GM12878 (cell line): ENCODE data around the gene GJD3. TPM values are rescaled to one million over a fixed set of nuclear protein-coding genes. Genes with fewer than 3 reads are reported as not detected.

ENCODE experiments used
- ASH2L ChIP-seq: fragments of 300-600, 200-600 bp; sonication (generic); IDR thresholded peaks from 2 replicates; pipeline ENCODE4 v1.6.1; 2017; ENCODE audit warnings: low read depth, mild to moderate bottlenecking, borderline replicate concordance
- ATF2 ChIP-seq: IDR thresholded peaks from 2 replicates; pipeline ENCODE4 v1.6.1; 2012; ENCODE audit warnings: low read length, inconsistent platforms
- BCLAF1 ChIP-seq: fragments of 450-650 bp; IDR thresholded peaks from 2 replicates; pipeline ENCODE4 v1.6.1; 2017; ENCODE audit warnings: antibody characterized with exemption, mild to moderate bottlenecking, moderate library complexity
- BRCA1 ChIP-seq: IDR thresholded peaks from 2 replicates; pipeline ENCODE4 v1.6.1; 2011; ENCODE audit warnings: low read depth, low read length, improper control_type of control experiment
- CREM ChIP-seq: IDR thresholded peaks from 2 replicates; pipeline ENCODE4 v1.6.1; 2014; ENCODE audit warnings: antibody characterized with exemption, low read depth
- EED ChIP-seq: sonication (generic); IDR thresholded peaks from 2 replicates; pipeline ENCODE4 v1.6.1; 2016; ENCODE audit warnings: antibody characterized with exemption, low read depth
- EGR1 ChIP-seq, 2 experiments: IDR thresholded peaks; 1 replicate in 1 of 2; 2 replicates in 1 of 2; pipeline ENCODE4 v1.6.1; 2011 to 2012; ENCODE audit warnings: low read depth in 2 of 2, low read length in 2 of 2, borderline replicate concordance in 1 of 2, mild to moderate bottlenecking in 1 of 2, moderate library complexity in 1 of 2
- GATAD2B ChIP-seq: fragments of 450-650 bp; conservative IDR thresholded peaks from 2 replicates; pipeline ENCODE4 v1.6.1; 2017; ENCODE audit warnings: low read depth, mild to moderate bottlenecking, moderate library complexity
- IKZF1 ChIP-seq: fragments of 450-650 bp; conservative IDR thresholded peaks from 2 replicates; pipeline ENCODE4 v1.6.1; 2017; ENCODE audit warnings: antibody characterized with exemption, mild to moderate bottlenecking
- JUNB ChIP-seq: IDR thresholded peaks from 2 replicates; pipeline ENCODE4 v1.6.1; 2016; ENCODE audit warnings: antibody characterized with exemption, mild to moderate bottlenecking
- KLF5 ChIP-seq: fragments of 450-650 bp; IDR thresholded peaks from 2 replicates; pipeline ENCODE4 v1.6.1; 2014; ENCODE audit warnings: mild to moderate bottlenecking; ENCODE audit not compliant: partially characterized antibody
- MAX ChIP-seq: IDR thresholded peaks from 2 replicates; pipeline ENCODE4 v1.6.1; 2012; ENCODE audit warnings: low read depth, low read length, improper control_type of control experiment
- NBN ChIP-seq: fragments of 450-650 bp; IDR thresholded peaks from 2 replicates; pipeline ENCODE4 v1.6.1; 2016
- NFYB ChIP-seq: IDR thresholded peaks from 2 replicates; pipeline ENCODE4 v1.6.1; 2011; ENCODE audit warnings: low read depth, mild to moderate bottlenecking, low read length, improper control_type of control experiment, moderate library complexity; ENCODE audit not compliant: insufficient read depth
- NR2C2 ChIP-seq: IDR thresholded peaks from 2 replicates; pipeline ENCODE4 v1.6.1; 2011; ENCODE audit warnings: borderline replicate concordance, low read depth; ENCODE audit not compliant: control insufficient read depth, insufficient read length
- PBX3 ChIP-seq: IDR thresholded peaks from 2 replicates; pipeline ENCODE4 v1.6.1; 2011; ENCODE audit warnings: mild to moderate bottlenecking, low read depth, low read length, moderate library complexity; ENCODE audit not compliant: insufficient replicate concordance
- POLR2A ChIP-seq: IDR thresholded peaks from 2 replicates; pipeline ENCODE4 v1.6.1; 2011; ENCODE audit warnings: low read depth, mild to moderate bottlenecking, low read length
- POLR2AphosphoS5 ChIP-seq: IDR thresholded peaks from 2 replicates; pipeline ENCODE4 v1.6.1; 2011; ENCODE audit warnings: mild to moderate bottlenecking, low read length, inconsistent platforms
- POU2F2 ChIP-seq: IDR thresholded peaks from 3 replicates; pipeline ENCODE4 v1.6.1; 2011; ENCODE audit warnings: low read depth, mild to moderate bottlenecking, low read length, borderline replicate concordance
- SP1 ChIP-seq: IDR thresholded peaks from one replicate; pipeline ENCODE4 v1.6.1; 2011; ENCODE audit warnings: low read depth, low read length
- SREBF1 ChIP-seq: IDR thresholded peaks from 2 replicates; pipeline ENCODE4 v1.6.1; 2012; ENCODE audit warnings: mild to moderate bottlenecking, low read length
- YBX1 ChIP-seq: fragments of 450-650 bp; IDR thresholded peaks from 2 replicates; pipeline ENCODE4 v1.6.1; 2016; ENCODE audit warnings: antibody characterized with exemption
- ZNF274 ChIP-seq: IDR thresholded peaks from one replicate; pipeline ENCODE4 v1.8.0; 2011; ENCODE audit not compliant: insufficient read length, insufficient read depth
- ZNF622 ChIP-seq: fragments of 450-650 bp; IDR thresholded peaks from 2 replicates; pipeline ENCODE4 v1.6.1; 2017; ENCODE audit warnings: mild to moderate bottlenecking, inconsistent platforms
- polyA plus RNA-seq, 11 experiments: library from polyadenylated mRNA; depleted of rRNA in 4 of 11; unstranded in 6 of 11; stranded (reverse) in 5 of 11; fragments of >200 nt; fragmentation: Nextera tagmentation in 4 of 11; fragmentation: Illumina TruSeq in 1 of 11; extraction: Ambion mirVana in 4 of 11; extraction: Trizol in 1 of 11; gene quantifications; 1 replicate in 1 of 11; 2 replicates in 10 of 11; pipeline versions ENCODE4 v1.2.1 to v1.2.3, GENCODE V29; 2011 to 2016; ENCODE audit warnings: inconsistent platforms in 2 of 11, missing spikeins in 2 of 11, low read depth in 1 of 11
- total RNA-seq, 4 experiments: library from RNA; depleted of rRNA in 3 of 4; stranded (reverse); fragments of >200 nt in 3 of 4; fragmentation: Illumina TruSeq in 1 of 4; extraction: Trizol in 1 of 4; gene quantifications; 2 replicates each; pipeline versions ENCODE4 v1.2.1 to v1.2.3, GENCODE V29; 2013 to 2021

GJD3 gene
- total and polyA plus RNA-seq, 10 of the 15 experiments (the other 5 are each of a cell fraction or from before 2014, with no cell fraction given), result 1.6 TPM; not detected in 9

- no peak for TF ChIP-seq MAX
- TF ChIP-seq JUNB, result no peak
- peak; percentile 62 for TF ChIP-seq POLR2A
- no peak for TF ChIP-seq SREBF1
- no peak for TF ChIP-seq BRCA1
- TF ChIP-seq GATAD2B, result peak; percentile 55; the same call in 1 of the 2 replicates
- TF ChIP-seq ZNF622, result no peak
- TF ChIP-seq ASH2L, result no peak
- no peak for TF ChIP-seq YBX1
- TF ChIP-seq KLF5, result peak; percentile 45
- TF ChIP-seq ATF2, result no peak
- TF ChIP-seq PBX3, result no peak
- TF ChIP-seq IKZF1, result peak; percentile 83
- no peak for TF ChIP-seq BCLAF1
- peak; percentile 32; the same call in 1 of the 2 replicates for TF ChIP-seq CREM
- peak; percentile 30 for TF ChIP-seq SP1
- peak; percentile 71; the same call in 1 of the 2 replicates for TF ChIP-seq POLR2AphosphoS5
- peak; percentile 21 to 78 for TF ChIP-seq EGR1 (IDR thresholded peaks at IDR 0.05; ENCODE audit: borderline replicate concordance in 1 of 2, low read depth in 2 of 2, low read length in 2 of 2)
- TF ChIP-seq NBN, result peak; percentile 44; the same call in 1 of the 2 replicates
- no peak for TF ChIP-seq ZNF274
- TF ChIP-seq NR2C2, result no peak
- TF ChIP-seq EED, result peak; percentile 40; the same call in 1 of the 2 replicates
- peak; percentile 53; the same call in 2 of the 3 replicates for TF ChIP-seq POU2F2
- no peak for TF ChIP-seq NFYB
Observed at GRCh38 chr17:40323391-40324381, 40.9 kb downstream of the GJD3 start (continued).
